ENCODE measurements around the gene CORIN. TPM values are rescaled to one million over a fixed set of nuclear protein-coding genes. Genes with fewer than 3 reads are reported as not detected.

CORIN gene
- total RNA-seq, 1 donor from 2014 or later: not detected

GRCh38 chr4:47668810-47669408, 169.0 kb downstream of the CORIN start:
- H3K27me3 ChIP-seq (ENCODE audit: control insufficient read depth, insufficient read depth, low read length): no peaks in the 10 kb centered on the region
- H3K36me3 ChIP-seq (ENCODE audit: control insufficient read depth, insufficient read depth, low read length): no peaks in the 10 kb centered on the region
- no peak overlapping the region for H3K4me3 ChIP-seq (ENCODE audit: low read depth, low read length)
- peak; percentile 60 for TF ChIP-seq CTCF (IDR thresholded peaks at IDR 0.05; ENCODE audit: insufficient read depth, low read length, poor library complexity, severe bottlenecking)
- DNase-seq (ENCODE audit: low read depth): no peak

- TF ChIP-seq CTCF (IDR thresholded peaks at IDR 0.05; ENCODE audit: insufficient read depth, low read length, poor library complexity, severe bottlenecking): no peak
These were observed 169.6 kb downstream of the CORIN start for GRCh38 chr4:47668256-47668655.

GRCh38 chr4:47667552-47667951, 170.3 kb downstream of the CORIN start:
- Histone ChIP-seq H3K27me3 (ENCODE audit: control insufficient read depth, insufficient read depth, low read length) (no peaks in the 10 kb centered on the region), H3K4me3 (ENCODE audit: low read depth, low read length) (no peak overlapping the region), H3K36me3 (ENCODE audit: control insufficient read depth, insufficient read depth, low read length) (no peaks in the 10 kb centered on the region)
- no peak for DNase-seq (ENCODE audit: low read depth)
- TF ChIP-seq CTCF (IDR thresholded peaks at IDR 0.05; ENCODE audit: insufficient read depth, low read length, poor library complexity, severe bottlenecking): no peak

More at GRCh38 chr4:47668256-47668655, 169.6 kb downstream of the CORIN start:
- no peak for DNase-seq (ENCODE audit: low read depth)
- H3K36me3 ChIP-seq (ENCODE audit: control insufficient read depth, insufficient read depth, low read length): no peaks in the 10 kb centered on the region
- no peak overlapping the region for H3K4me3 ChIP-seq (ENCODE audit: low read depth, low read length)
- no peaks in the 10 kb centered on the region for H3K27me3 ChIP-seq (ENCODE audit: control insufficient read depth, insufficient read depth, low read length)

- Histone ChIP-seq H3K36me3 (ENCODE audit: control insufficient read depth, insufficient read depth, low read length) (no peaks in the 10 kb centered on the region), H3K4me3 (ENCODE audit: low read depth, low read length) (no peak overlapping the region), H3K27me3 (ENCODE audit: control insufficient read depth, insufficient read depth, low read length) (no peaks in the 10 kb centered on the region)
- TF ChIP-seq CTCF (IDR thresholded peaks at IDR 0.05; ENCODE audit: insufficient read depth, low read length, poor library complexity, severe bottlenecking): no peak
- DNase-seq (ENCODE audit: low read depth): no peak
These were observed 173.6 kb downstream of the CORIN start for GRCh38 chr4:47664051-47664826.

GRCh38 chr4:47662975-47663374, 174.9 kb downstream of the CORIN start:
- no peak for DNase-seq (ENCODE audit: low read depth)
- no peaks in the 10 kb centered on the region for H3K27me3 ChIP-seq (ENCODE audit: control insufficient read depth, insufficient read depth, low read length)
- peak; percentile 34 for TF ChIP-seq CTCF (IDR thresholded peaks at IDR 0.05; ENCODE audit: insufficient read depth, low read length, poor library complexity, severe bottlenecking)
- H3K4me3 ChIP-seq (ENCODE audit: low read depth, low read length): no peak overlapping the region
- H3K36me3 ChIP-seq (ENCODE audit: control insufficient read depth, insufficient read depth, low read length): no peaks in the 10 kb centered on the region
